Measurements from ENCODE around the gene ATG3.

GRCh38 chr3:112557976-112558375, 3.8 kb downstream of the ATG3 start:
- no peak for TF ChIP-seq CTCF (IDR thresholded peaks at IDR 0.05)
- no peak for TF ChIP-seq POLR2A (IDR thresholded peaks at IDR 0.05)

Data from testis (tissue), 2 donors.